ENCODE results near the gene DHX38.

Gene DHX38

DNA sequence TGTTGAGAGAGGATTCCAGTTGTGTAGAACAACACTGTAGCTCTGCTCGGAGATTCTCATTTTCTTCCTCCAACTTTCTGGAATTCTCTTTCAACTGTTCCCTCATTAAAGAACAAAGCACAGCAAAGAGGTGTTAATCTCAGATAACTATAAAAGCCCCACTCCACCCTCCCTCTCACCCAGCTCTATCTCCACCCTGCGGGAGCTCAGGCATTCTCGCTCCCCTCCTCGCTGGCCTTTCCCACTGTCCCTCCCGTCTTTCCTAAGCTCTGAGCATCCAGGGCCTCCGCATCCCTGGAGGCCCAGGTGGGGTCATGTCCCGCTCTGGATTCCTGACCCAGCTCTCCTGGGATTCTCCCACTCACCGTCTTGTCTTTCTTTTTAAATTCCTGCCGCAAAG lies 35.1 kb downstream of the DHX38 start:
- in situ Hi-C loops (cut with MboI; ENCODE audit: low pct_unique_long_range_greater_than_20kb, low sequenced_read_pairs, unreplicated experiment), result loop anchor here (10.0 kb wide), 1 partner anchor 336 kb away; no protein-coding TSS in a partner anchor
- TF ChIP-seq CTCF (IDR thresholded peaks at IDR 0.05; ENCODE audit: extremely low read depth, insufficient read depth, missing control alignments), result no peak
- no peak for DNase-seq (ENCODE audit: low spot score)

DNA sequence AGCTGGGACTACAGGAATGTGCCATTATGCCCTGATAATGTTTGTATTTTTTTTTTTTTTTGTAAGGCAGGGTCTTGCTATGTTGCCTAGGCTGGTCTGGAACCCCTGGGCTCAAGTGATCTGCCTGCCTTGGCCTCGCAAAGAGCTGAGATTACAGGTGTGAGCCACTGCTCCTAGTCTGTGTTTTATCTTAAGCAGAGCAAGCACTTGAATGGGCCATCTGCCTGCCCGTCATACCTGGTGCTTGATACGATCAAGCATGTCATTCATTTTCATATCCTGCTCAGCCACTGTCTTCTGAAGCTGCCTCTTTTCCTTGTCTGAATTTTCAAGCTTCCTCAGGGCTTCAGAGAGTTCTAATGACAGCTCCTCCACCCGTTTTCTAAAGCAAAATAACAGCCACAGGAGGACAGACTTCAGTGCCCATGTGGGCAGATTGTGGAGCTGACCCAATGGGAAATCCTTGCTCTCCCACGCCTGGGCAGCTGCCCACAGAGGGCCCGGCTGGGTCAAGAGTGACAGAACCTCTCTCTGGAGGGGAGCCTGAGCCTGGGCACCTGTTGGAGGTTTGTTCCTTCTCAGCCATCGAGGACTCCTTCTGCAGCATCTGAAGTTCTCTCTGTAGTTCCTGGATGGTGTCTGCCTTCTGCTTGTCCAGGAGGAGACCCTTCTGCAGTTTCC lies 36.5 kb downstream of the DHX38 start:
- in situ Hi-C loops (cut with MboI; ENCODE audit: low pct_unique_long_range_greater_than_20kb, low sequenced_read_pairs, unreplicated experiment), result loop anchor here (10.0 kb wide), 1 partner anchor 335 kb away; no protein-coding TSS in a partner anchor
- no peak for TF ChIP-seq CTCF (IDR thresholded peaks at IDR 0.05; ENCODE audit: extremely low read depth, insufficient read depth, missing control alignments)
- no peak for DNase-seq (ENCODE audit: low spot score)

GRCh38 chr16:72131036-72131435 lies 37.4 kb downstream of the DHX38 start:
- TF ChIP-seq CTCF (IDR thresholded peaks at IDR 0.05; ENCODE audit: extremely low read depth, insufficient read depth, missing control alignments), result no peak
- no peak for DNase-seq (ENCODE audit: low spot score)
- in situ Hi-C loops (cut with MboI; ENCODE audit: low pct_unique_long_range_greater_than_20kb, low sequenced_read_pairs, unreplicated experiment), result no loop called here

DNA sequence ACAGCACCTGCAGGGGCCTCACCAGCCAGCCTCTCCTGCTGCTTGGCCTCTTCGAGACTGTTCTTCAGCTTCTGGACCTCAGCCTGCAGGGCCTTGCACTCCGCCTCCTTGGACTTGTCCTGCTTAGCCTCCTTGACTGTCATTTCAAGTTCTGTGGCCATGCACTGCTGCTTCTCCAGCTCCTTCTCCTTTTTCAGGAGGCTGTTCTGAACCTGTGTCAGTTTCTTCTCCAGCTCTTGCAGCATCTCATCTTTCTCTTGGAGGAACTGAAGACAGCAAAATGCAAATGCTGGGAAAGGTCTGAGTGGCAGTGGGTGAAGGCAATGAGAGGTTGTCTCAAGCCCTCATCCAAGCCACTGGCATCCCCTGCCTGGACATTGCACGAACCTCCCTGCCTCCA lies 39.1 kb downstream of the DHX38 start:
- in situ Hi-C loops (cut with MboI; ENCODE audit: low pct_unique_long_range_greater_than_20kb, low sequenced_read_pairs, unreplicated experiment), result no loop called here
- no peak for DNase-seq (ENCODE audit: low spot score)
- no peak for TF ChIP-seq CTCF (IDR thresholded peaks at IDR 0.05; ENCODE audit: extremely low read depth, insufficient read depth, missing control alignments)

- in situ Hi-C loops (cut with MboI; ENCODE audit: low pct_unique_long_range_greater_than_20kb, low sequenced_read_pairs, unreplicated experiment), result no loop called here
- no peak for DNase-seq (ENCODE audit: low spot score)
- no peak for TF ChIP-seq CTCF (IDR thresholded peaks at IDR 0.05; ENCODE audit: extremely low read depth, insufficient read depth, missing control alignments)
Observed at GRCh38 chr16:72134507-72134906, 40.9 kb downstream of the DHX38 start.

GRCh38 chr16:72137380-72138063 lies 43.9 kb downstream of the DHX38 start:
- no peak for DNase-seq (ENCODE audit: low spot score)
- no peak for TF ChIP-seq CTCF (IDR thresholded peaks at IDR 0.05; ENCODE audit: extremely low read depth, insufficient read depth, missing control alignments)
- in situ Hi-C loops (cut with MboI; ENCODE audit: low pct_unique_long_range_greater_than_20kb, low sequenced_read_pairs, unreplicated experiment), result no loop called here

Data from GM13977 (cell line).